Osteoblast (primary cell): Measurements from ENCODE around the gene EFNA2. TPM values are rescaled to one million over a fixed set of nuclear protein-coding genes. Genes with fewer than 3 reads are reported as not detected.

Experiments used
- DNase-seq: peaks from one replicate; pipeline ENCODE4 v3.0.0; 2011; ENCODE audit warnings: low spot score, mixed read lengths; ENCODE audit not compliant: insufficient read length; ENCODE audit errors: missing footprints
- H2AFZ ChIP-seq: 2 replicates; pipeline ENCODE4 v1.6.0; 2011; ENCODE audit warnings: mild to moderate bottlenecking, low read length
- H3K27ac ChIP-seq: 2 replicates; pipeline ENCODE4 v1.5.1; 2011; ENCODE audit warnings: mild to moderate bottlenecking, low read depth, low read length, moderate library complexity
- H3K27me3 ChIP-seq: 2 replicates; pipeline ENCODE4 v1.6.0; 2012; ENCODE audit warnings: mild to moderate bottlenecking, control low read depth, inconsistent platforms, low read length, moderate library complexity; ENCODE audit not compliant: insufficient read depth
- H3K36me3 ChIP-seq: 2 replicates; pipeline ENCODE4 v1.5.1; 2011; ENCODE audit warnings: mild to moderate bottlenecking, low read length, control low read depth, moderate library complexity; ENCODE audit not compliant: insufficient read depth
- H3K4me1 ChIP-seq: 2 replicates; pipeline ENCODE4 v1.5.1; 2011; ENCODE audit warnings: mild to moderate bottlenecking, low read length, control low read depth, moderate library complexity; ENCODE audit not compliant: insufficient read depth
- H3K4me2 ChIP-seq: 2 replicates; pipeline ENCODE4 v1.6.0; 2011; ENCODE audit warnings: mild to moderate bottlenecking, low read length; ENCODE audit not compliant: insufficient read depth
- H3K4me3 ChIP-seq: fragments of 200-600 bp; sonication (generic); 3 replicates; pipeline ENCODE4 v1.5.1; 2012; ENCODE audit warnings: mild to moderate bottlenecking, low read length, inconsistent platforms; ENCODE audit not compliant: insufficient read depth
- H3K79me2 ChIP-seq: 2 replicates; pipeline ENCODE4 v1.6.0; 2012; ENCODE audit warnings: mild to moderate bottlenecking, low read length, control low read depth, inconsistent platforms; ENCODE audit not compliant: insufficient read depth
- H3K9me3 ChIP-seq: 2 replicates; pipeline ENCODE4 v1.5.1; 2011; ENCODE audit warnings: low read depth, low read length, control low read depth
- H4K20me1 ChIP-seq: 2 replicates; pipeline ENCODE4 v1.6.0; 2012; ENCODE audit warnings: mild to moderate bottlenecking, low read length, control low read depth; ENCODE audit not compliant: insufficient read depth
- total RNA-seq: library from RNA; depleted of rRNA; stranded (reverse); fragments of >200 nt; gene quantifications from 2 replicates; pipeline ENCODE4 v1.2.3, GENCODE V29; 2012
- TF ChIP-seq, protein P1 (sequence below): IDR thresholded peaks from 2 replicates; pipeline ENCODE4 v1.5.1; 2011; ENCODE audit warnings: mild to moderate bottlenecking, low read depth, low read length, moderate library complexity; ENCODE audit errors: extremely low read depth

EFNA2 gene
- total RNA-seq, 1 donor, result not detected

DNA sequence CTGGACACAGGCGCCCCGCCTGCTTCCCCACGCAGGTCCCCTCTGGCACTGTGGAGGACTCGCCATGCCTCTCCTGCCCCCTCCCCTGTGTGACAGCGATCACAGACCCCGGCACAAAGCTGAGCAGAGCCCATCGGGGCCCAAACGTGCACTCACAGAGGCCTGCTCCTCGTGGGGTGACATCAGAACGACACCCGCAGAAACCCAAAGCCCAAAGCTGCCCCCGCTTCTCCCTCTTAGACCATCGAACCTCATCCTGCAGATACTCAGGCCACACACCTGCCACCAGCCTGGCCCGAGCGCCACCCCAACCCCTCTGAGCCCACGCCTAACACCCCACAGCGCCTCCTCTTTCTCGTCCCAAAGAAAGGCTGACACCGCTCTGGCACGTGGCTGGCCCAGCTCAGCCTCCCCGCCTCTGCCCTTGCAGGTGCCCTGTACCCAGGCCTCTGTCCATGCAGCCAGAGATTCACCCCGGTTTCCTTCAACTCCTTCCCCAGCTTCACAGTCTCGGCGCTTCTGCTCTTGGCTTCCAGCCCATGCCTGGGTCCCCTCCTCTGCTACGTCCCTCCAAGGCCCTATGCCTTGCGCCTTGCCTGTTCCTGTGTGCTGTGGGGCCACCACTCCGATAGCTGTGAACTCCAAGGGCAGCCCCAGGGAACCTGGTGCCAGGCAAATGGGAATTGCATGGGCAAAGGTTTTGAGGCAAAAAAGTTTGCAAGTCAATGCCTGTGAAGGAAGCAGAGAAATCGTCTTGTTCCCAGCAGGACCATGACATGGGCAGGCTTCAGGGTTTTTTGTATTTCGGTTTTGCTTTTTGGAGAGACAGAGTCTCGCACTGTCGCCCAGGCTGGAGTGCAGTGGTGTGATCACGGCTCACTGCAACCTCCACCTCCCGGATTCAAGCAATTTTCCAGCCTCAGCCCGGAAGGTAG lies 47.0 kb upstream of the EFNA2 start:
- H4K20me1 ChIP-seq, result peaks cover 26% of the 10 kb centered on the region
- peak; percentile 90 for DNase-seq
- peaks cover 33% of the 10 kb centered on the region for H3K79me2 ChIP-seq
- peak overlapping the region; percentile 43 for H3K4me2 ChIP-seq
- H3K9me3 ChIP-seq, result no peaks in the 10 kb centered on the region
- TF ChIP-seq, protein P1, sequence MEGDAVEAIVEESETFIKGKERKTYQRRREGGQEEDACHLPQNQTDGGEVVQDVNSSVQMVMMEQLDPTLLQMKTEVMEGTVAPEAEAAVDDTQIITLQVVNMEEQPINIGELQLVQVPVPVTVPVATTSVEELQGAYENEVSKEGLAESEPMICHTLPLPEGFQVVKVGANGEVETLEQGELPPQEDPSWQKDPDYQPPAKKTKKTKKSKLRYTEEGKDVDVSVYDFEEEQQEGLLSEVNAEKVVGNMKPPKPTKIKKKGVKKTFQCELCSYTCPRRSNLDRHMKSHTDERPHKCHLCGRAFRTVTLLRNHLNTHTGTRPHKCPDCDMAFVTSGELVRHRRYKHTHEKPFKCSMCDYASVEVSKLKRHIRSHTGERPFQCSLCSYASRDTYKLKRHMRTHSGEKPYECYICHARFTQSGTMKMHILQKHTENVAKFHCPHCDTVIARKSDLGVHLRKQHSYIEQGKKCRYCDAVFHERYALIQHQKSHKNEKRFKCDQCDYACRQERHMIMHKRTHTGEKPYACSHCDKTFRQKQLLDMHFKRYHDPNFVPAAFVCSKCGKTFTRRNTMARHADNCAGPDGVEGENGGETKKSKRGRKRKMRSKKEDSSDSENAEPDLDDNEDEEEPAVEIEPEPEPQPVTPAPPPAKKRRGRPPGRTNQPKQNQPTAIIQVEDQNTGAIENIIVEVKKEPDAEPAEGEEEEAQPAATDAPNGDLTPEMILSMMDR, result no peak
- H3K27me3 ChIP-seq, result no peaks in the 10 kb centered on the region
- H3K4me1 ChIP-seq, result peaks cover 25% of the 10 kb centered on the region
- no peak overlapping the region for H2AFZ ChIP-seq
- peak overlapping the region; percentile 84 for H3K4me3 ChIP-seq
- H3K27ac ChIP-seq, result peak overlapping the region; percentile 41
- peaks cover 12% of the 10 kb centered on the region for H3K36me3 ChIP-seq

DNA sequence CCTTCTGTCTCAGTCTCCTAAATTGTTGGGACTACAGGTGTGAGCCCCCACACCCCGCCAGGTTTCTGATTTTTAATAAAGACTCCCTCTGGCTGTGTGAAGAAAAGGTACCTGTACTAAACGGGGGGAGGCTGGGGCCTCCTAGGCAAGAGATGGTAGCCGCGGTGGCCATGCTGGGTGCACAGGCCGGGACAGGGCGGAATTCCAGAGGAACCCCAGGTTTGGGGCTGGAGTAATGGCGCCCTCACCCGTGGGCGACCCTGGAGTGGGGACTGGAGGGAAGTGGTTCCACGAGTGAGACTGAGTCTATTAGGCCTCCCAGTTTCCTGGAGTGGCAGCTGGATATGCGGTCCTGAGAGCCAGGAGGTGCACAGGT lies 46.3 kb upstream of the EFNA2 start:
- TF ChIP-seq, protein P1, result no peak
- H3K36me3 ChIP-seq, result peaks cover 5% of the 10 kb centered on the region
- H2AFZ ChIP-seq, result peak overlapping the region; percentile 35
- H3K27me3 ChIP-seq, result no peaks in the 10 kb centered on the region
- peaks cover 31% of the 10 kb centered on the region for H3K4me1 ChIP-seq
- no peak for DNase-seq
- peak overlapping the region; percentile 86 for H3K27ac ChIP-seq
- peak overlapping the region; percentile 64 for H3K4me3 ChIP-seq
- H4K20me1 ChIP-seq, result peaks cover 33% of the 10 kb centered on the region
- peaks cover 40% of the 10 kb centered on the region for H3K79me2 ChIP-seq
- H3K9me3 ChIP-seq, result no peaks in the 10 kb centered on the region
- H3K4me2 ChIP-seq, result peak overlapping the region; percentile 90

DNA sequence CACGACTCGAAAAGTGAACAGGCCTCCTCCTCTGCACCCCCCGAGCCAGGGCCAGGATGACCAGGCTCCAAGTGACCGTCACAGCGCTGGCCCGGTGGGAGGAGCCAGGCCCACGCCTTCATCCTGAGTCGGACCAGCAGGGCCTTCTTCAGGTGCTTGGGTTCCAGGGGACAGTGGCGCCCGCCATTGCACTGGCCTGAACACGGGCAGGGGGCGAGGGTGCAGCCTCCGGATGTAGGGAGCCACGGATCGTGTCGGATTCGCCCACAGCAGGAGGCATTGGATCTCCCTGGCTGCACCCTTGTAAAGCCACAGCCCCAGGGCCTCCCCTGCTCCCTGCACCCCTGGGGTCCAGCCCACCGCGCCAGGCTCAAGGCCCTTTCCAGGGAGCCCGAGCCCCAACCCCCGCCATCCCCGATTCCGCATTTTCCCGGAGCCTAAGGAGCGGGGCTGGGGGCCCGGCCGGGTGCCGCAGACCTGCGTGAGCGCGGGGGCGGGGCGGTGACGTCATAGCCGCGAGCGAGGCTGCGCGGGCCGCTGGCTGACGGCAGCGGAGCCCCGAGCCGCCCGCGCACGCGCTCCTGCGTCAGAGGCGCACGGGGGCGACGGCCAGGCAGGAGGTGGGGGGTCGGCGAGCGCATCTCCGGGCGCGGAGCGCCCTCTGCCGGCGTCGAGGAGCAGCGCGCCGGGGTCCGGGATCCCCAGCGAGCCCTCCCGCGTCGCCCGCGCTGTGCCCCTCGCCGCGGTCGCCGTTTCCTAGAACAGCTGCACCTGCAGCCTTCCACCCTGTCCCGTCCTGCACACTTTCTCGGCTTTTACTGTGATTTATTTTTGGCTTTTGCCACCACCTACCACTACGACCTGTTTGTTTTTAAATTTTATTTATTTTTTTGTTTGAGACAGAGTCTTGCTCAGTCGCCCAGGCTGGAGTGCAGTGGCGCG lies 45.6 kb upstream of the EFNA2 start:
- Histone ChIP-seq H2AFZ (peak overlapping the region; percentile 58), H3K9me3 (no peaks in the 10 kb centered on the region), H3K4me3 (peak overlapping the region; percentile 64), H3K79me2 (peaks cover 44% of the 10 kb centered on the region), H4K20me1 (peaks cover 33% of the 10 kb centered on the region), H3K4me2 (peak overlapping the region; percentile 90), H3K27me3 (no peaks in the 10 kb centered on the region), H3K27ac (peak overlapping the region; percentile 86), H3K4me1 (peaks cover 38% of the 10 kb centered on the region), H3K36me3 (no peaks in the 10 kb centered on the region)
- TF ChIP-seq, protein P1, result peak; percentile 68
- peak; percentile 100 for DNase-seq
